OCI-LY3 (cell line): ENCODE results near the gene SLC12A4.

Source experiments
- H2AFZ ChIP-seq: fragments of 200-600, 300-600 bp; shearing (Covaris generic); 2 replicates; pipeline ENCODE4 v1.6.0; 2014; ENCODE audit warnings: antibody characterized with exemption, low read depth, low read length
- H3K27ac ChIP-seq: fragments of 200-600, 300-600 bp; sonication (generic); 2 replicates; pipeline ENCODE4 v1.5.1; 2014; ENCODE audit warnings: mild to moderate bottlenecking, low read length, moderate library complexity, mixed read lengths
- H3K27me3 ChIP-seq: fragments of 200-600, 300-600 bp; sonication (generic); 2 replicates; pipeline ENCODE4 v1.6.1; 2014; ENCODE audit warnings: low read depth, low read length, mixed read lengths
- H3K36me3 ChIP-seq: fragments of 200-600, 300-600 bp; sonication (generic); replicated peaks from 2 replicates; pipeline ENCODE3; 2014; ENCODE audit warnings: low read depth, low read length, mixed read lengths
- H3K4me1 ChIP-seq: fragments of 300-600, 200-600 bp; sonication (generic); 2 replicates; pipeline ENCODE4 v1.6.1; 2014; ENCODE audit warnings: low read length, mixed read lengths
- H3K4me2 ChIP-seq: fragments of 200-600, 300-600 bp; sonication (generic); 2 replicates; pipeline ENCODE4 v1.6.1; 2014; ENCODE audit warnings: low read length, mixed read lengths
- H3K4me3 ChIP-seq: fragments of 300-600, 200-600 bp; sonication (generic); 2 replicates; pipeline ENCODE4 v1.5.1; 2014; ENCODE audit warnings: antibody characterized with exemption, mild to moderate bottlenecking, low read length, moderate library complexity
- H3K79me2 ChIP-seq: fragments of 300-600, 200-600 bp; shearing (Covaris generic); 2 replicates; pipeline ENCODE4 v1.6.1; 2014; ENCODE audit warnings: mild to moderate bottlenecking, low read length, mixed read lengths
- H3K9ac ChIP-seq: fragments of 300-600, 200-600 bp; shearing (Covaris generic); 2 replicates; pipeline ENCODE4 v1.6.0; 2014; ENCODE audit warnings: mild to moderate bottlenecking, low read length, moderate library complexity
- H3K9me3 ChIP-seq: fragments of 200-600, 300-600 bp; shearing (Covaris generic); 2 replicates; pipeline ENCODE4 v1.6.1; 2014; ENCODE audit warnings: low read length, mixed read lengths; ENCODE audit not compliant: insufficient read depth
- H4K20me1 ChIP-seq: fragments of 200-600, 300-600 bp; sonication (generic); 2 replicates; pipeline ENCODE4 v1.6.1; 2016; ENCODE audit warnings: low read length, mixed read lengths; ENCODE audit not compliant: insufficient read depth
- CTCF ChIP-seq: fragments of 200-600, 300-600 bp; sonication (generic); IDR thresholded peaks from 2 replicates; pipeline ENCODE4 v1.5.1; 2014; ENCODE audit warnings: antibody characterized with exemption, low read length, low read depth
- EZH2phosphoT487 ChIP-seq: fragments of 200-600 bp; shearing (Covaris generic); IDR thresholded peaks from 2 replicates; pipeline ENCODE4 v1.6.1; 2018; ENCODE audit warnings: antibody characterized with exemption, mixed run types, low read depth

SLC12A4 gene

GRCh38 chr16:67990018-67990386 is 21.6 kb upstream of the SLC12A4 start:
- Histone ChIP-seq H2AFZ (peak overlapping the region; percentile 26; the same call in 1 of the 2 replicates), H3K79me2 (no peaks in the 10 kb centered on the region), H3K4me2 (peak overlapping the region; percentile 38), H3K4me1 (peaks cover 51% of the 10 kb centered on the region), H3K36me3 (no peaks in the 10 kb centered on the region), H3K9me3 (no peaks in the 10 kb centered on the region), H3K4me3 (no peak overlapping the region), H3K27ac (peak overlapping the region; percentile 33), H4K20me1 (no peaks in the 10 kb centered on the region), H3K27me3 (no peaks in the 10 kb centered on the region), H3K9ac (no peak overlapping the region)
- TF ChIP-seq CTCF (no peak), EZH2phosphoT487 (no peak)

DNA sequence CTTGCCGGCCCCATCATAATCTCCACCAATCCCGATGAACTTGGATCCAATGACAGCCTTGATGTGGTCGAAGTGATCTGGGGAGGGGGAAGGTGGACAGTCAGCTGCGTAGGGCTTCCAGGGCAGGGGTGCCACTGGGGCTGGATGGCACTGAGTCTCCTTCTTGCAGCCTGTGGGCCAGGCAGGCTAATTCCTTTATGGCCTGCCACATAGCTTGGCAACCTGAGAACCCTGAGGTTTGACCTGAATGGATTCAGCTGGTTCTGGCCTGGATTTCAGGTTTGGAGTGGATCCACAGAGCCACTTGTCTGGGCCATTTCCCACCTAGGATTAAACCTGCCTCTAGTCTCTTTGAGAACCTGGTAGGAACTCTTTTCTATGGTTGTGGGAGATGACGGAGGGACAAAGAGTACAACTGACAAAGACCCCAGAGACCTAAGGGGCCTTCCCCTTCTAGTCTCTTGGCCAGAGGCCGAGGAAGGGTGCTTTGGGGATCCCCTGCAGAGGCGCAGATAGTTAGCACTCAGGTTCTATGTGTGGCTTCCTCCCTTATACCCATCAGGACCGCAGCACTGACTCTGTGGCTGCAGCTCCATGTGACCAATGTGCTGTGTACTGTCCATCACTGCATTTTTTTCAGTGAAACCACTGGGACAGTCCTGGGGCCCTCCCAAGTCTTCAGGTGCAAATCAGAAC is 21.0 kb upstream of the SLC12A4 start:
- Histone ChIP-seq H4K20me1 (no peaks in the 10 kb centered on the region), H3K4me1 (peaks cover 56% of the 10 kb centered on the region), H3K79me2 (no peaks in the 10 kb centered on the region), H3K9me3 (no peaks in the 10 kb centered on the region), H3K9ac (peak overlapping the region; percentile 1; the same call in 1 of the 2 replicates), H3K4me3 (no peak overlapping the region), H3K27ac (peak overlapping the region; percentile 33), H3K27me3 (no peaks in the 10 kb centered on the region), H3K4me2 (peak overlapping the region; percentile 38), H2AFZ (peak overlapping the region; percentile 26; the same call in 1 of the 2 replicates), H3K36me3 (no peaks in the 10 kb centered on the region)
- TF ChIP-seq CTCF (no peak), EZH2phosphoT487 (no peak)

DNA sequence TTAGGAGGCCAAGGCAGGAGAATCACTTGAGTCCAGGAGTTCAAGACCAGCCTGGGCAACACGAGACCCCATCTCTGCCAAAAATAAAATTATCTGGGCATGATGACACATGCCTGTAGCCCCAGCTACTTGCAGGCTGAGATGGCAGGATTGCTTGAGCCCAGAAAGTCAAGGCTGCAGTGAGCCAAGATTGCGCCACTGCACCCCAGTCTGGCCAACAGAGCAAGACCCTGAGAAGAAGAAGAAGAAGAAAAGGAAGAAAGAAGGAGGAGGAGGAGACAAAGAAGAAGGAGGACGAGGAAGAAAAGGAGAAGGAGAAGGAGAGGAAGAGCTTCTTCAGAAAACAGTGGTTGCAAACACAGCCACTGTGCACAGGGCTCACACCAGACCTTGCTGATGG is 20.2 kb upstream of the SLC12A4 start:
- Histone ChIP-seq H3K36me3 (no peaks in the 10 kb centered on the region), H3K9ac (no peak overlapping the region), H2AFZ (no peak overlapping the region), H3K4me2 (no peak overlapping the region), H3K4me1 (peaks cover 60% of the 10 kb centered on the region), H3K27me3 (no peaks in the 10 kb centered on the region), H4K20me1 (no peaks in the 10 kb centered on the region), H3K4me3 (no peak overlapping the region), H3K27ac (no peak overlapping the region), H3K9me3 (no peaks in the 10 kb centered on the region), H3K79me2 (no peaks in the 10 kb centered on the region)
- TF ChIP-seq CTCF (no peak), EZH2phosphoT487 (no peak)

DNA sequence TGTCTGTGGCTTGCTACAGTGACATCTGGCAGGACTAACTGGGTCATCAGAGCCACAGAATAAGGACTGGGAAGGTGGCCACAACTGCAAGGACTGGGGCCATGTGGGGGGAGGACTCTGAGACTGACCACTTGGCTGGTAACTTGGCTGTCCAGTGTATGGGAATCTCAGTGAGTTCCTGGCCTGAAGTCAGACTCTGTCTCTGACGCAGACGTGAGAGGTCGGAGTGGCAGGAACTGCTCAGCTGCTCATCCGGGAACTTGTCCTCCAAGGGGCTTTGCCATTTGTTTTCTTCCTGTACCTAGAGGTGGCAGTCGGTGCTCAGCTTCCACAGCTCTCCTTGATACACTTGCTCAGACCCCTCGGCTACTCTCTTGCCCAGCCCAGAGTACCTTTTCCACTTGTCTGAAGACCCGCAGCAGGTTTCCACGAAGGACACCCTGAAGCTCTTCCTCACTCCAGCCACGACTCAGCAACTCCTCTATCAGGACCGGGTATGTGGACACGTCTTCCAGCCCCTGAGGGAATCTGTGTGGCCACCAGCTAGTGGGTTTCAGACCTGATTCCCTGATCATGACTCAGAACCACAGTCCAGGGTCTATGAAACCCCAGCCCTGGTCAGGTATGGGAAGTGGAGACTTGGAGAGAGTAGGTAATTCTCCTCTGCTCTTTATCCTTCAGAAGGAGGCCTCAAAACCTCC is 19.2 kb upstream of the SLC12A4 start:
- no peak overlapping the region for H3K9ac ChIP-seq
- H3K9me3 ChIP-seq, result no peaks in the 10 kb centered on the region
- no peaks in the 10 kb centered on the region for H3K36me3 ChIP-seq
- H3K4me3 ChIP-seq, result no peak overlapping the region
- no peak overlapping the region for H2AFZ ChIP-seq
- no peaks in the 10 kb centered on the region for H4K20me1 ChIP-seq
- H3K79me2 ChIP-seq, result no peaks in the 10 kb centered on the region
- no peak overlapping the region for H3K27ac ChIP-seq
- no peak overlapping the region for H3K4me2 ChIP-seq
- peaks cover 54% of the 10 kb centered on the region for H3K4me1 ChIP-seq
- no peak for TF ChIP-seq EZH2phosphoT487
- TF ChIP-seq CTCF, result no peak
- H3K27me3 ChIP-seq, result no peaks in the 10 kb centered on the region
